Colonic mucosa (tissue), 4 donors: ENCODE data around the gene KRTAP10-10. TPM values are rescaled to one million over a fixed set of nuclear protein-coding genes. Genes with fewer than 3 reads are reported as not detected.
"Not testable (repeated sequence)": the region's sequence is repeated elsewhere in the genome, so short reads cannot be mapped to it uniquely, and the experiment has no call there.

Experiments
- DNase-seq: peaks from one replicate; pipeline ENCODE4 v3.0.0-alpha.2; 2020
- H3K27ac ChIP-seq: fragments of 200-600 bp; one replicate; pipeline ENCODE4 v1.8.0; 2021
- H3K27me3 ChIP-seq: fragments of 200-600 bp; one replicate; pipeline ENCODE4 v1.8.0; 2021
- H3K36me3 ChIP-seq: fragments of 200-600 bp; one replicate; pipeline ENCODE4 v1.8.0; 2021
- H3K4me1 ChIP-seq: fragments of 200-600 bp; one replicate; pipeline ENCODE4 v1.8.0; 2021; ENCODE audit warnings: mild to moderate bottlenecking
- H3K4me3 ChIP-seq: fragments of 200-600 bp; one replicate; pipeline ENCODE4 v1.8.0; 2021
- H3K9ac ChIP-seq, 2 donors: one replicate each; pipeline ENCODE4 v1.7.0; 2013; ENCODE audit warnings: control low read depth in 2 of 2, low read depth in 2 of 2, low read length in 2 of 2
- H3K9me3 ChIP-seq: fragments of 200-600 bp; one replicate; pipeline ENCODE4 v1.8.0; 2021
- CTCF ChIP-seq: fragments of 200-600 bp; IDR thresholded peaks from one replicate; pipeline ENCODE4 v1.8.0; 2022; ENCODE audit warnings: antibody characterized with exemption, mild to moderate bottlenecking
- intact Hi-C: fragments of 100-400 bp; cut with DNase I; formaldehyde crosslinking; loops from one replicate; pipeline ENCODE4 v1.14.1; 2022
- total RNA-seq, 2 donors: library from RNA; stranded (reverse); fragmentation: NEBNext Ultra II Directional in 1 of 2; extraction: Animal tissue kit (Norgen Biotek cat#: 25700) in 1 of 2; gene quantifications; one replicate each; pipeline ENCODE4 v1.2.1, GENCODE V29; 2021
- donor health status: healthy.
- donor health status: DM: no; HTN: no; CAD: no.
- donor health status: DM: no; HTN: no; CAD: no.

KRTAP10-10 gene
- total RNA-seq, 2 donors from 2014 or later, result not detected

GRCh38 chr21:44658913-44659595 is 21.9 kb downstream of the KRTAP10-10 start:
- Histone ChIP-seq H3K9ac (no peak overlapping the region), H3K4me1 (no peaks in the 10 kb centered on the region), H3K27ac (no peak overlapping the region), H3K9me3 (no peaks in the 10 kb centered on the region), H3K36me3 (no peaks in the 10 kb centered on the region), H3K4me3 (no peak overlapping the region), H3K27me3 (no peaks in the 10 kb centered on the region)
- intact Hi-C loops, result no loop called here
- DNase-seq, result no peak
- no peak for TF ChIP-seq CTCF

DNA sequence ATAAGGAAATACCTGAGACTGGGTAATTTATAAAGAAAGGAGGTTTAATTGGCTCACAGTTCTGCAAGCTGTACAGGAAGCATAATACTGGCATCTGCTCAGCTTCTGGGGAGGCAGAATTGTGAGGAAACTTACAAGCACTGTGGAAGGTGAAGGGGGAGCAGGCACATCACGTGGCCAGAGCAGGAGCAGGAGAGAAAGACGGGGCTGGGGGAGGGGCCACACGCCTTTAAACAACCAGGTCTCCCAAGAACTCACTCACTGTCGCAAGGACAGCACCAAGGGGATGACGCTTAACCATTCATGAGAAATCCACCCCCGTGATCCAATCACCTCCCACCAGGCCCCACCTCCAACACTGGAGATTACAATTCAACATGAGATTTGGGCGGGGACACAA is 24.4 kb downstream of the KRTAP10-10 start:
- H3K9me3 ChIP-seq, H3K27ac ChIP-seq, intact Hi-C loops, H3K4me3 ChIP-seq, DNase-seq, H3K4me1 ChIP-seq, H3K9ac ChIP-seq, H3K27me3 ChIP-seq, H3K36me3 ChIP-seq: not testable (repeated sequence)

- no peaks in the 10 kb centered on the region for H3K36me3 ChIP-seq
- H3K9ac ChIP-seq, result no peak overlapping the region
- DNase-seq, result no peak
- H3K4me1 ChIP-seq, result no peaks in the 10 kb centered on the region
- no peak for TF ChIP-seq CTCF
- no peak overlapping the region for H3K27ac ChIP-seq
- H3K27me3 ChIP-seq, result no peaks in the 10 kb centered on the region
- H3K9me3 ChIP-seq, result no peaks in the 10 kb centered on the region
- no peak overlapping the region for H3K4me3 ChIP-seq
- intact Hi-C loops, result no loop called here
Observed at GRCh38 chr21:44664691-44665090, 27.5 kb downstream of the KRTAP10-10 start.

- intact Hi-C loops, result no loop called here
- H3K4me1 ChIP-seq, result no peaks in the 10 kb centered on the region
- H3K4me3 ChIP-seq, result no peak within 1 kb of the TSS
- H3K27ac ChIP-seq, result no peak within 1 kb of the TSS
- no peak for DNase-seq
- H3K27me3 ChIP-seq, result no peaks in the 10 kb centered on the region
- H3K9me3 ChIP-seq, result no peaks in the 10 kb centered on the region
- no peak for TF ChIP-seq CTCF
- no peaks in the 10 kb centered on the region for H3K36me3 ChIP-seq
- H3K9ac ChIP-seq, result no peak within 1 kb of the TSS
Observed at GRCh38 chr21:44666401-44667320, 29.5 kb downstream of the KRTAP10-10 start, which contains the start of gene KRTAP12-2. KRTAP12-2 (minus strand) TSS chr21:44666927; CDS start chr21:44666886, 41 bp downstream.

DNA sequence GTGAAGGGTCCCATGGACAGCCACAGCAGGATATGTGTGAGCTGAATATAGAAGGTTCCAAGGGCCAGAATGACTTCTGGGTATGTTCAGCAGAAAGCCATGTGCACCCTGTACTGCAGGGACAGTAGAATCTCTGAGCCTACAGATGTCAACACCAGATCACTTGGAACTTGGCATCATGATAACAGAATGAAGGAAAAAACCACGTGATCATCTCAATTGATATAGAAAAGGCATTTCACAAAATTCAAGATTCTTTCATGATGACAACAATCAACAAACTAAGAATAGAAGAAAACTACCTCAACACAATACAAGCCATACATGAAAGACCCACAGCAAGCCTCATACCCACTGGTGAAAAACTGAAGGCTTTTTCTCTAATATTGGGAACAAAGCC is 30.5 kb downstream of the KRTAP10-10 start:
- Histone ChIP-seq H3K4me1 (no peaks in the 10 kb centered on the region), H3K4me3 (no peak overlapping the region), H3K27ac (no peak overlapping the region), H3K36me3 (no peaks in the 10 kb centered on the region), H3K27me3 (no peaks in the 10 kb centered on the region), H3K9ac (no peak overlapping the region), H3K9me3 (no peaks in the 10 kb centered on the region)
- no peak for DNase-seq
- no peak for TF ChIP-seq CTCF
- intact Hi-C loops, result no loop called here
